ENCODE results near the gene TAX1BP1. TPM values are rescaled to one million over a fixed set of nuclear protein-coding genes. Genes with fewer than 3 reads are reported as not detected.

Gene TAX1BP1
- total and polyA plus RNA-seq, 9 donors: 69.3 to 106 (median 83.7) TPM

GRCh38 chr7:27771111-27771510 lies 31.1 kb downstream of the TAX1BP1 start:
- H3K4me3 ChIP-seq: no peak overlapping the region
- H3K36me3 ChIP-seq: no peaks in the 10 kb centered on the region
- no peaks in the 10 kb centered on the region for H3K9me3 ChIP-seq
- no peak for TF ChIP-seq EP300 (IDR thresholded peaks at IDR 0.05)
- no peak for TF ChIP-seq CTCF (IDR thresholded peaks at IDR 0.05)
- no peak for TF ChIP-seq POLR2A (IDR thresholded peaks at IDR 0.05)
- no peak overlapping the region for H3K27ac ChIP-seq
- no peaks in the 10 kb centered on the region for H3K27me3 ChIP-seq
- DNase-seq: no peak
- intact Hi-C loops (cut with DNase I): loop anchor here in 1 of 4 donors (10.0 kb wide), 1 partner anchor 576 kb away; no protein-coding TSS in a partner anchor
- 96 to 100% (median 99%) methylated on average over 2 of the region's 2 CpGs for WGBS, 3 donors
- no peaks in the 10 kb centered on the region for H3K4me1 ChIP-seq (ENCODE audit: insufficient read depth)

GRCh38 chr7:27774717-27775328 lies 34.9 kb downstream of the TAX1BP1 start:
- no peaks in the 10 kb centered on the region for H3K27me3 ChIP-seq
- no peaks in the 10 kb centered on the region for H3K36me3 ChIP-seq
- no peak overlapping the region for H3K27ac ChIP-seq
- no peaks in the 10 kb centered on the region for H3K9me3 ChIP-seq
- intact Hi-C loops (cut with DNase I): loop anchor here in 1 of 4 donors (10.0 kb wide), 1 partner anchor 580 kb away; no protein-coding TSS in a partner anchor
- no peak for TF ChIP-seq EP300 (IDR thresholded peaks at IDR 0.05)
- peak in 2 of 3 donors; percentile 20 to 51 for TF ChIP-seq CTCF (IDR thresholded peaks at IDR 0.05)
- no peaks in the 10 kb centered on the region for H3K4me1 ChIP-seq (ENCODE audit: insufficient read depth)
- DNase-seq: no peak
- 34 to 48% (median 41%) methylated on average over 2 of the region's 2 CpGs for WGBS, 3 donors
- no peak overlapping the region for H3K4me3 ChIP-seq

GRCh38 chr7:27775782-27776181 lies 35.8 kb downstream of the TAX1BP1 start:
- Histone ChIP-seq H3K27ac (no peak overlapping the region), H3K36me3 (no peaks in the 10 kb centered on the region), H3K9me3 (no peaks in the 10 kb centered on the region), H3K4me1 (ENCODE audit: insufficient read depth) (no peaks in the 10 kb centered on the region), H3K27me3 (no peaks in the 10 kb centered on the region), H3K4me3 (no peak overlapping the region)
- DNase-seq: no peak
- no peak for TF ChIP-seq CTCF (IDR thresholded peaks at IDR 0.05)
- TF ChIP-seq POLR2A (IDR thresholded peaks at IDR 0.05): no peak
- no peak for TF ChIP-seq EP300 (IDR thresholded peaks at IDR 0.05)
- intact Hi-C loops (cut with DNase I): loop anchor here in 1 of 4 donors (10.0 kb wide), 1 partner anchor 581 kb away; no protein-coding TSS in a partner anchor
- WGBS, 3 donors: 92 to 96% (median 95%) methylated on average over 2 of the region's 2 CpGs

- TF ChIP-seq CTCF (IDR thresholded peaks at IDR 0.05) (no peak), POLR2A (IDR thresholded peaks at IDR 0.05) (no peak), EP300 (IDR thresholded peaks at IDR 0.05) (no peak)
- Histone ChIP-seq H3K4me1 (ENCODE audit: insufficient read depth) (no peaks in the 10 kb centered on the region), H3K36me3 (no peaks in the 10 kb centered on the region), H3K9me3 (no peaks in the 10 kb centered on the region), H3K4me3 (no peak overlapping the region), H3K27me3 (no peaks in the 10 kb centered on the region), H3K27ac (no peak overlapping the region)
- no peak for DNase-seq
- WGBS, 3 donors: 52 to 72% (median 64%) methylated on average over 2 of the region's 2 CpGs
- intact Hi-C loops (cut with DNase I): loop anchor here in 1 of 4 donors (10.0 kb wide), 1 partner anchor 583 kb away; no protein-coding TSS in a partner anchor
Observed at GRCh38 chr7:27777662-27778061, 37.7 kb downstream of the TAX1BP1 start.
